OCI-LY3 (cell line): ENCODE measurements around the gene ZMAT3.
A peak's percentile ranks its signal among the peaks of the same experiment; 100 is the strongest.

Experiments used
- H2AFZ ChIP-seq: fragments of 200-600, 300-600 bp; shearing (Covaris generic); 2 replicates; pipeline ENCODE4 v1.6.0; 2014; ENCODE audit warnings: antibody characterized with exemption, low read depth, low read length
- H3K27ac ChIP-seq: fragments of 200-600, 300-600 bp; sonication (generic); 2 replicates; pipeline ENCODE4 v1.5.1; 2014; ENCODE audit warnings: mild to moderate bottlenecking, low read length, moderate library complexity, mixed read lengths
- H3K27me3 ChIP-seq: fragments of 200-600, 300-600 bp; sonication (generic); 2 replicates; pipeline ENCODE4 v1.6.1; 2014; ENCODE audit warnings: low read depth, low read length, mixed read lengths
- H3K36me3 ChIP-seq: fragments of 200-600, 300-600 bp; sonication (generic); replicated peaks from 2 replicates; pipeline ENCODE3; 2014; ENCODE audit warnings: low read depth, low read length, mixed read lengths
- H3K4me1 ChIP-seq: fragments of 300-600, 200-600 bp; sonication (generic); 2 replicates; pipeline ENCODE4 v1.6.1; 2014; ENCODE audit warnings: low read length, mixed read lengths
- H3K4me2 ChIP-seq: fragments of 200-600, 300-600 bp; sonication (generic); 2 replicates; pipeline ENCODE4 v1.6.1; 2014; ENCODE audit warnings: low read length, mixed read lengths
- H3K4me3 ChIP-seq: fragments of 300-600, 200-600 bp; sonication (generic); 2 replicates; pipeline ENCODE4 v1.5.1; 2014; ENCODE audit warnings: antibody characterized with exemption, mild to moderate bottlenecking, low read length, moderate library complexity
- H3K79me2 ChIP-seq: fragments of 300-600, 200-600 bp; shearing (Covaris generic); 2 replicates; pipeline ENCODE4 v1.6.1; 2014; ENCODE audit warnings: mild to moderate bottlenecking, low read length, mixed read lengths
- H3K9ac ChIP-seq: fragments of 300-600, 200-600 bp; shearing (Covaris generic); 2 replicates; pipeline ENCODE4 v1.6.0; 2014; ENCODE audit warnings: mild to moderate bottlenecking, low read length, moderate library complexity
- H3K9me3 ChIP-seq: fragments of 200-600, 300-600 bp; shearing (Covaris generic); 2 replicates; pipeline ENCODE4 v1.6.1; 2014; ENCODE audit warnings: low read length, mixed read lengths; ENCODE audit not compliant: insufficient read depth
- H4K20me1 ChIP-seq: fragments of 200-600, 300-600 bp; sonication (generic); 2 replicates; pipeline ENCODE4 v1.6.1; 2016; ENCODE audit warnings: low read length, mixed read lengths; ENCODE audit not compliant: insufficient read depth
- EZH2phosphoT487 ChIP-seq: fragments of 200-600 bp; shearing (Covaris generic); IDR thresholded peaks from 2 replicates; pipeline ENCODE4 v1.6.1; 2018; ENCODE audit warnings: antibody characterized with exemption, mixed run types, low read depth
- TF ChIP-seq, protein P1 (sequence below): fragments of 200-600, 300-600 bp; sonication (generic); IDR thresholded peaks from 2 replicates; pipeline ENCODE4 v1.5.1; 2014; ENCODE audit warnings: antibody characterized with exemption, low read length, low read depth

The ZMAT3 gene

DNA sequence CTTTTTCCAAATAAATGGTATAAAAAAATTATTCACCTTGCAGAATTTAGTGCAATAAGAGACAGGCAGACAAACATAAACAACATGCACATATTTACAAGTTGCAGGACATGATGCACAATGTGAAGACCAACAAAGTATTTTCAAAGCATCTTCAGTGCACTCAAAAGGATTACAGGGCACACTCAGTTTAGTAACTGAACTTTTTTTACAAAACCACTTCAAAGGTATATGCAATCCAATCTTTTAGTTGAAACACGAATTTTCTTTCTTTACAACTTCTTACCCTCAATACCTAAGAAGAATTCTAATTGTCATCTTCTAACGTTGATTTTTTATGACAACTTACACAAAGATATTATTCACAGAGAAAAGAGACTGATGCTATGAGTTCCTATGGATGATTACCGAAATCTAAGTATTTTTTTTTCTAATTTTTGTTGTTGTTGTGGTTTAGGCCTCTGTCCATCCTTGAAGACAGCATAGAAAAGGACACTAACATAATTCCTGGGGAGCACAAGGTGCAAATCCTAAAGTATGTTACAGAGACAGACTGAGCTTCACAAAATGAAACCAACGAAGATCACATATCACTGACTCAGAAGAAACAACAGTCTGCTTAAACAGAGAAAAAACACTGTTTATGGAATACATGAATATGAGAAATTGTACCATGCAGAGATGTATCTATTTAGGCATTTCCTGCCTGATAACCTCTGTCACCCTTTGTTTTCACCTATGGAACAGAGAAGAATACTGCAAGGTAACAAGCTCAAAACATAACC is 50.3 kb downstream of the ZMAT3 start:
- TF ChIP-seq, protein P1, sequence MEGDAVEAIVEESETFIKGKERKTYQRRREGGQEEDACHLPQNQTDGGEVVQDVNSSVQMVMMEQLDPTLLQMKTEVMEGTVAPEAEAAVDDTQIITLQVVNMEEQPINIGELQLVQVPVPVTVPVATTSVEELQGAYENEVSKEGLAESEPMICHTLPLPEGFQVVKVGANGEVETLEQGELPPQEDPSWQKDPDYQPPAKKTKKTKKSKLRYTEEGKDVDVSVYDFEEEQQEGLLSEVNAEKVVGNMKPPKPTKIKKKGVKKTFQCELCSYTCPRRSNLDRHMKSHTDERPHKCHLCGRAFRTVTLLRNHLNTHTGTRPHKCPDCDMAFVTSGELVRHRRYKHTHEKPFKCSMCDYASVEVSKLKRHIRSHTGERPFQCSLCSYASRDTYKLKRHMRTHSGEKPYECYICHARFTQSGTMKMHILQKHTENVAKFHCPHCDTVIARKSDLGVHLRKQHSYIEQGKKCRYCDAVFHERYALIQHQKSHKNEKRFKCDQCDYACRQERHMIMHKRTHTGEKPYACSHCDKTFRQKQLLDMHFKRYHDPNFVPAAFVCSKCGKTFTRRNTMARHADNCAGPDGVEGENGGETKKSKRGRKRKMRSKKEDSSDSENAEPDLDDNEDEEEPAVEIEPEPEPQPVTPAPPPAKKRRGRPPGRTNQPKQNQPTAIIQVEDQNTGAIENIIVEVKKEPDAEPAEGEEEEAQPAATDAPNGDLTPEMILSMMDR: no peak
- no peak for TF ChIP-seq EZH2phosphoT487
- H3K4me1 ChIP-seq: peaks cover 54% of the 10 kb centered on the region
- peaks cover 26% of the 10 kb centered on the region for H3K79me2 ChIP-seq
- H3K27ac ChIP-seq: peak overlapping the region; percentile 96
- no peak overlapping the region for H3K4me3 ChIP-seq
- no peaks in the 10 kb centered on the region for H3K27me3 ChIP-seq
- H3K9me3 ChIP-seq: no peaks in the 10 kb centered on the region
- no peak overlapping the region for H2AFZ ChIP-seq
- H3K4me2 ChIP-seq: peak overlapping the region; percentile 95
- no peaks in the 10 kb centered on the region for H3K36me3 ChIP-seq
- no peaks in the 10 kb centered on the region for H4K20me1 ChIP-seq
- H3K9ac ChIP-seq: peak overlapping the region; percentile 76

GRCh38 chr3:179020112-179020511 is 51.5 kb downstream of the ZMAT3 start:
- H3K9ac ChIP-seq: peak overlapping the region; percentile 76
- H3K4me1 ChIP-seq: peaks cover 65% of the 10 kb centered on the region
- TF ChIP-seq, protein P1: no peak
- no peak for TF ChIP-seq EZH2phosphoT487
- peak overlapping the region; percentile 96 for H3K27ac ChIP-seq
- H3K4me2 ChIP-seq: peak overlapping the region; percentile 95
- H3K4me3 ChIP-seq: peak overlapping the region; percentile 48
- H3K9me3 ChIP-seq: no peaks in the 10 kb centered on the region
- no peak overlapping the region for H2AFZ ChIP-seq
- H3K36me3 ChIP-seq: no peaks in the 10 kb centered on the region
- no peaks in the 10 kb centered on the region for H4K20me1 ChIP-seq
- H3K27me3 ChIP-seq: no peaks in the 10 kb centered on the region
- peaks cover 33% of the 10 kb centered on the region for H3K79me2 ChIP-seq

DNA sequence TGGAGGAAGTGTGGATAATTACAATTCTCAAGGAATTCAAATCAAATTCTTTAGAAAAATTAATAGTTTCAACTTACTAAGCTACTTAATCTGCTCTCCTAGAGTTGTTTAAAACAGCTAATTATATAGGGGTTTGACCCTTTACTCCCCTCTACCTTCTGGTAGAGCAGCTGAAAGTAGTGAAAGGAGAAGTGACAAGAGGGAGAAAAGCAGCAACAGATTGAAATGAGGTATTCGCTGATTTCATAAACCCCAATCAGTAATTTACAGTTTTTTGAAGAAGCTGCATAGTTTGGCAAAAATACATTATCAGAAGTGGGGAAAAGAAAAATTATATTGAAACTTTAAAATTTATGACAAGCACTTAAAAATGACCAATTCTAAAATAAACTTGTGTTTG is 52.8 kb downstream of the ZMAT3 start:
- Histone ChIP-seq H3K27ac (peak overlapping the region; percentile 96), H3K9ac (peak overlapping the region; percentile 76), H3K27me3 (no peaks in the 10 kb centered on the region), H3K79me2 (peaks cover 33% of the 10 kb centered on the region), H3K36me3 (peaks cover 2% of the 10 kb centered on the region), H2AFZ (no peak overlapping the region), H3K4me2 (peak overlapping the region; percentile 95), H3K4me1 (peaks cover 66% of the 10 kb centered on the region), H4K20me1 (no peaks in the 10 kb centered on the region), H3K9me3 (no peaks in the 10 kb centered on the region), H3K4me3 (peak overlapping the region; percentile 48)
- TF ChIP-seq, protein P1: no peak
- TF ChIP-seq EZH2phosphoT487: no peak

- Histone ChIP-seq H3K4me1 (peaks cover 66% of the 10 kb centered on the region), H3K9me3 (no peaks in the 10 kb centered on the region), H3K79me2 (peaks cover 33% of the 10 kb centered on the region), H2AFZ (no peak overlapping the region), H3K4me2 (peak overlapping the region; percentile 95), H3K36me3 (peaks cover 11% of the 10 kb centered on the region), H4K20me1 (no peaks in the 10 kb centered on the region), H3K27ac (peak overlapping the region; percentile 96), H3K9ac (peak overlapping the region; percentile 76), H3K27me3 (no peaks in the 10 kb centered on the region), H3K4me3 (peak overlapping the region; percentile 71)
- TF ChIP-seq EZH2phosphoT487: no peak
- TF ChIP-seq, protein P1: no peak
Measured at GRCh38 chr3:179016979-179017670, 54.5 kb downstream of the ZMAT3 start.
